Left lobe of liver (tissue), 2 donors: ENCODE results near the gene EMC1. TPM values are rescaled to one million over a fixed set of nuclear protein-coding genes. Genes with fewer than 3 reads are reported as not detected.
A peak's percentile ranks its signal among the peaks of the same experiment; 100 is the strongest.
"Not testable (repeated sequence)": the region's sequence is repeated elsewhere in the genome, so short reads cannot be mapped to it uniquely, and the experiment has no call there.

Experiments used
- ATAC-seq: fragments of 200-7000 bp; cut with Tn5 transposase; one replicate; pipeline ENCODE4 v1.9.1; 2020; ENCODE audit warnings: mild to moderate bottlenecking, moderate library complexity
- DNase-seq: peaks from one replicate; pipeline ENCODE4 v3.0.0-alpha.2; 2020; ENCODE audit warnings: low spot score
- total RNA-seq: library from RNA; stranded (reverse); gene quantifications from one replicate; pipeline ENCODE4 v1.2.1, GENCODE V29; 2021
- donor health status: DM: no; HTN: no; CAD: no; lungs with moderate emphysema.
- donor health status: DM: no; HTN: yes; CAD: no.

The EMC1 gene
- total RNA-seq, 1 donor from 2014 or later: 19.7 TPM

- DNase-seq (no peak), ATAC-seq (no peak)
These were observed 10.7 kb upstream of the EMC1 start for GRCh38 chr1:19262047-19262446.

- DNase-seq: no peak
- peak; percentile 4 for ATAC-seq
These were observed 9.2 kb upstream of the EMC1 start for GRCh38 chr1:19260211-19261138.

- DNase-seq (no peak), ATAC-seq (no peak)
These were observed 7.0 kb upstream of the EMC1 start for GRCh38 chr1:19258353-19258752.

GRCh38 chr1:19257178-19257914 lies 6.0 kb upstream of the EMC1 start:
- DNase-seq (no peak), ATAC-seq (no peak)

- not testable (repeated sequence) for DNase-seq
These were observed 5.0 kb upstream of the EMC1 start for GRCh38 chr1:19256301-19256700.

GRCh38 chr1:19255288-19255687 lies 4.0 kb upstream of the EMC1 start:
- no peak for DNase-seq
- ATAC-seq: no peak

More at GRCh38 chr1:19256301-19256700, 5.0 kb upstream of the EMC1 start:
- not testable (repeated sequence) for ATAC-seq

GRCh38 chr1:19254416-19254815 lies 3.1 kb upstream of the EMC1 start:
- no peak for DNase-seq
- no peak for ATAC-seq

- peak; percentile 14 for ATAC-seq
- no peak for DNase-seq
These were observed 557 bp downstream of the EMC1 start for GRCh38 chr1:19250629-19251304.

- DNase-seq (peak; percentile 62), ATAC-seq (peak; percentile 98)
These were observed 10.4 kb downstream of the EMC1 start for GRCh38 chr1:19240673-19241538.

- no peak for ATAC-seq
These were observed 11.4 kb downstream of the EMC1 start for GRCh38 chr1:19239876-19240275.

GRCh38 chr1:19234224-19234623 lies 17.1 kb downstream of the EMC1 start:
- no peak for ATAC-seq

More at GRCh38 chr1:19239876-19240275, 11.4 kb downstream of the EMC1 start:
- no peak for DNase-seq

GRCh38 chr1:19232524-19232846 lies 18.8 kb downstream of the EMC1 start:
- ATAC-seq: peak; percentile 96
- DNase-seq: peak; percentile 82

More at GRCh38 chr1:19234224-19234623, 17.1 kb downstream of the EMC1 start:
- no peak for DNase-seq

GRCh38 chr1:19231736-19232523 lies 19.4 kb downstream of the EMC1 start:
- ATAC-seq: peak; percentile 36
- not testable (repeated sequence) for DNase-seq

- no peak for ATAC-seq
These were observed 21.4 kb downstream of the EMC1 start for GRCh38 chr1:19229828-19230325.

GRCh38 chr1:19229229-19229628 lies 22.1 kb downstream of the EMC1 start:
- DNase-seq: peak; percentile 7
- no peak for ATAC-seq

More at GRCh38 chr1:19229828-19230325, 21.4 kb downstream of the EMC1 start:
- no peak for DNase-seq

- ATAC-seq (no peak), DNase-seq (peak; percentile 21)
These were observed 28.1 kb downstream of the EMC1 start for GRCh38 chr1:19222979-19223824.

- DNase-seq (peak; percentile 31), ATAC-seq (no peak)
These were observed 28.8 kb downstream of the EMC1 start for GRCh38 chr1:19222573-19222972.

GRCh38 chr1:19220991-19221390 lies 30.3 kb downstream of the EMC1 start:
- no peak for DNase-seq
- no peak for ATAC-seq
